Measurements from ENCODE around the gene GART.

GRCh38 chr21:33578214-33578613 lies 36.3 kb upstream of the GART start:
- TF ChIP-seq, protein P1, sequence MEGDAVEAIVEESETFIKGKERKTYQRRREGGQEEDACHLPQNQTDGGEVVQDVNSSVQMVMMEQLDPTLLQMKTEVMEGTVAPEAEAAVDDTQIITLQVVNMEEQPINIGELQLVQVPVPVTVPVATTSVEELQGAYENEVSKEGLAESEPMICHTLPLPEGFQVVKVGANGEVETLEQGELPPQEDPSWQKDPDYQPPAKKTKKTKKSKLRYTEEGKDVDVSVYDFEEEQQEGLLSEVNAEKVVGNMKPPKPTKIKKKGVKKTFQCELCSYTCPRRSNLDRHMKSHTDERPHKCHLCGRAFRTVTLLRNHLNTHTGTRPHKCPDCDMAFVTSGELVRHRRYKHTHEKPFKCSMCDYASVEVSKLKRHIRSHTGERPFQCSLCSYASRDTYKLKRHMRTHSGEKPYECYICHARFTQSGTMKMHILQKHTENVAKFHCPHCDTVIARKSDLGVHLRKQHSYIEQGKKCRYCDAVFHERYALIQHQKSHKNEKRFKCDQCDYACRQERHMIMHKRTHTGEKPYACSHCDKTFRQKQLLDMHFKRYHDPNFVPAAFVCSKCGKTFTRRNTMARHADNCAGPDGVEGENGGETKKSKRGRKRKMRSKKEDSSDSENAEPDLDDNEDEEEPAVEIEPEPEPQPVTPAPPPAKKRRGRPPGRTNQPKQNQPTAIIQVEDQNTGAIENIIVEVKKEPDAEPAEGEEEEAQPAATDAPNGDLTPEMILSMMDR (conservative IDR thresholded peaks at IDR 0.05; ENCODE audit: low read depth, low read length), result no peak
- TF ChIP-seq EZH2 (IDR thresholded peaks at IDR 0.05; ENCODE audit: low read length, unreplicated experiment) (no peak), EZH2phosphoT487 (IDR thresholded peaks at IDR 0.05; ENCODE audit: borderline replicate concordance, low read length) (no peak)

All from PC-3 (cell line).